D721Med (cell line): Measurements from ENCODE around the gene CCDC93.
"Not testable (repeated sequence)": the region's sequence is repeated elsewhere in the genome, so short reads cannot be mapped to it uniquely, and the experiment has no call there.

Experiments
- DNase-seq: peaks from one replicate; pipeline ENCODE4 v3.0.0; 2011; ENCODE audit warnings: low spot score; ENCODE audit not compliant: insufficient read length
- FAIRE-seq: peaks from 2 replicates; lab custom pipeline; 2011; peaks lifted over from hg19 to GRCh38; lab: Jason Lieb, UNC
- TF ChIP-seq, protein P1 (sequence below): IDR thresholded peaks from 2 replicates; pipeline ENCODE4 v1.5.1; 2012; ENCODE audit warnings: mild to moderate bottlenecking, control low read depth; ENCODE audit not compliant: insufficient read depth; ENCODE audit errors: missing control alignments

The CCDC93 gene

DNA sequence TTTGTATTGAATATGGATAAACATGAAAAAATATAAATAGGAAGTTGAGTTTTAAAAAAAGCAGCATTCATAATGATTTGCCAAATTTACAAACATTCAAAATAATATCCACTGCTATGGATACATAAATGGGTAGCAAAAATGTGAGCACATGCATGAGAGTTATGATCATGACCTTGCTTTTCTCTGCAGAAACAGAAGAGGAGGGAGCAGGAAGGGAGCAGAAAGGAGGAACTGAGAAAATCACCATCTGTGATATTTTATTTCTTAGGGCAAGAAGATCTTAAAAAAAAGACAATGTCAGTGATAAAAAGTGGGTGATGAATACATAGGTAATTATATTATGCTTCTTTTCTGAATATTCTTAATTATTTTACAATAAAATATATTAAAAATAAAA is 17.7 kb upstream of the CCDC93 start:
- TF ChIP-seq, protein P1, sequence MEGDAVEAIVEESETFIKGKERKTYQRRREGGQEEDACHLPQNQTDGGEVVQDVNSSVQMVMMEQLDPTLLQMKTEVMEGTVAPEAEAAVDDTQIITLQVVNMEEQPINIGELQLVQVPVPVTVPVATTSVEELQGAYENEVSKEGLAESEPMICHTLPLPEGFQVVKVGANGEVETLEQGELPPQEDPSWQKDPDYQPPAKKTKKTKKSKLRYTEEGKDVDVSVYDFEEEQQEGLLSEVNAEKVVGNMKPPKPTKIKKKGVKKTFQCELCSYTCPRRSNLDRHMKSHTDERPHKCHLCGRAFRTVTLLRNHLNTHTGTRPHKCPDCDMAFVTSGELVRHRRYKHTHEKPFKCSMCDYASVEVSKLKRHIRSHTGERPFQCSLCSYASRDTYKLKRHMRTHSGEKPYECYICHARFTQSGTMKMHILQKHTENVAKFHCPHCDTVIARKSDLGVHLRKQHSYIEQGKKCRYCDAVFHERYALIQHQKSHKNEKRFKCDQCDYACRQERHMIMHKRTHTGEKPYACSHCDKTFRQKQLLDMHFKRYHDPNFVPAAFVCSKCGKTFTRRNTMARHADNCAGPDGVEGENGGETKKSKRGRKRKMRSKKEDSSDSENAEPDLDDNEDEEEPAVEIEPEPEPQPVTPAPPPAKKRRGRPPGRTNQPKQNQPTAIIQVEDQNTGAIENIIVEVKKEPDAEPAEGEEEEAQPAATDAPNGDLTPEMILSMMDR = no peak
- DNase-seq = no peak
- FAIRE-seq = no peak

DNA sequence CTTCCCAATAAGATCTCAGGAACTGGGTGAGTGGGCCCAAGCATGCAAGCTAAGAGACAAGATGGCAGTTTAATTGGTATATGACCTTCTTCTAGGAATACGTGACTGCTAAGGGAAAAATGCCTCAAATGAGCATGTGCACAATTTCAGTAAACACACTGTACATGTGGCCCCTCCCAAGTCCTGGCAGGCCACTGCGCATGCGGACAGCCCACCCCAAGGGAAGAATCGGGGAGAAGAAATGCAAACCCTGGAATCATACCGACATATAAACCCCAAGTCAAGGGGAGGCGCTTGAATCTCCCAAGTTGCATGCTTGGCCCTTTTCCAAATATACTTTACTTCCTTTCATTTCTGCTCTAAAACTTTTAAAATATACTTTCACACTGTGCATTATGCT is 15.2 kb upstream of the CCDC93 start:
- DNase-seq (no peak), FAIRE-seq (no peak)
- TF ChIP-seq, protein P1 = no peak

DNA sequence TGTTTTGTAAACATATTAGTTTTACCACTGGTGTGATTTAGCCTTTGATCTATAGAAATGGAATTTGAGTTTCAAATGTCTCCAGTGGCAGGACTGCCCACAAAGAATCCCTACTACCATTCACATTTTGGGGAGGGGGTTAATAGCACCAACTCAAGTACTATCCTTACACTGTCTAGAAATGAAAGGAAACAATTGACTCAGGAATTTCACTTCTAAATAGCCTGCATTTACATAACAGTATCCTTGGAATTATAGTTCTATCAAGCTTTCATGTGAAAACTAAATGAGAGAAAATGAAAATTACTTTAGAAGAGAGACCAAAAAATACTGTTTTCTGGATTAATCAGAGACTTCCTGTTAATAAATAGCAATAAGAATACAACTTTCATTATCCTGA is 7.5 kb upstream of the CCDC93 start:
- no peak for FAIRE-seq
- TF ChIP-seq, protein P1 = no peak

DNA sequence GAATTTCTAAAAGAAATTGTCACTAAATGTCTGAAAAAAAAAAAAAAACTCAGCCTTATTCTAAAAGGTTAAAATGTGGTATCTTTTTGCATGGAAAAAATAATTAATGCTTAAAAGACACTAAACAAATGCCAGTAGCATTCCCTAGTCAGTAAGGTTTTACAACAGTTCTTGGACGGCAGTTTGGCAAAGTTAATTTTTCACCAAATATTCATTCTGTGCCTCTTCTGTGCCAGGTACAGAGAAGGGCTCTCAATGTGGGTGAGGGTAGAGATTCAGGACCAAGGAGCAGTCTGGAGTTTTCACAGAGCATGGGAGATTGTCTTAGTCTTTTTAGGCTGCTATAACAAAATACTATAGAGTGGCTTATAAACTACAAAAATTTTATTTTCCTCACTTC is 6.0 kb upstream of the CCDC93 start:
- FAIRE-seq = no peak
- TF ChIP-seq, protein P1 = no peak
- no peak for DNase-seq

More for the DNA sequence above, 7.5 kb upstream of the CCDC93 start:
- DNase-seq = no peak

DNA sequence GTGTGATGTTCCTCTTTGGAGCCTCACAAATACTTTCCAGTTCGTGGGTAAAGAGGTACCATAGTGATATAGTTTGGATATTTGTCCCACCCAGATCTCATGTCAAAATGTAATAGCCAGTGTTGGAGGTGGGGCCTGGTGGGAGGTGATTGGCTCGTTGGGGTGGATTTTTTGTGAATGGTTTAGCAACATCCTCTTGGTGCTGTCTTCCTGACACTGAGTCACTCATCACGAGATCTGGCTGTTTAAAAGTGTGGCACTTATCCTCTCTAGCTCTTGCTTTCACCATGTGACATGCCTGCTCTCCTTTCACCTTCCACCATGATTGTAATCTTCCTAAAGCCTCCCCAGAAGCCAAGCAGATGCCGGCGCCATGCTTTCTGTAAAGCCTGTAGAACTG is 3.0 kb upstream of the CCDC93 start:
- FAIRE-seq (no peak), DNase-seq (no peak)

DNA sequence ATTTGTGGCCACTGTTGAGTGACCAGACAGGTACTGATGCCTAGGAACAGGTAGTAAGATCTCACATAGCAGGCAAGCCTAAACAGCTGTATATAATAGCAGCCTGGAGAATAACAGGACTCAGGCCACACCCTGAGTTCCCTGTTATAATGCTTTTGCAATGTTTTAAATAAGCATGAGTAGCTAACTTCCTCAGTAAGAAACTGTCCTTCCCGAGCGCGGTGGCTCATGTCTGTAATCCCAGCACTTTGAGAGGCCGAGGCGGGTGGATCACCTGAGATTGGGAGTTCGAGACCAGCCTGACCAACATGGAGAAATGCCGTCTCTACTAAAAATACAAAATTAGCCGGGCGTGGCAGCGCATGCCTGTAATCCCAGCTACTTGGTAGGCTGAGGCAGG is 1.9 kb upstream of the CCDC93 start:
- not testable (repeated sequence) for DNase-seq, FAIRE-seq

More for the DNA sequence above, 3.0 kb upstream of the CCDC93 start:
- TF ChIP-seq, protein P1 = no peak

DNA sequence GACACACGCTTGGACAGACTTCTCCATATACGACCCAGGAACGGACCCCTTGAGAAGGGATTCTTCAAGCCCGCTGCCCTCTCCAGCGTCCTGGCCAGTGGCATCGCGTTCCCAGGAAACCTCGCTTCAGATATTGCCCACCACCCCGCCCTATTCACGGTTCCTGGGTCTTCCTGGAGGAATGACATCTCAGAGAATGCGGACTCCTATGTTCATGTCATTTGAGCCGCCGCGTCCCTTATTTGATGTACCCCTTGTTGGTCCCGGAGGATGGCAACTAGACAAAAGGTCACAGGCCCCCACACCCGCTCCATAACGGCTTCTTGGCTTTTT is 588 bp upstream of the CCDC93 start:
- TF ChIP-seq, protein P1 = no peak
- DNase-seq (no peak), FAIRE-seq (no peak)

DNA sequence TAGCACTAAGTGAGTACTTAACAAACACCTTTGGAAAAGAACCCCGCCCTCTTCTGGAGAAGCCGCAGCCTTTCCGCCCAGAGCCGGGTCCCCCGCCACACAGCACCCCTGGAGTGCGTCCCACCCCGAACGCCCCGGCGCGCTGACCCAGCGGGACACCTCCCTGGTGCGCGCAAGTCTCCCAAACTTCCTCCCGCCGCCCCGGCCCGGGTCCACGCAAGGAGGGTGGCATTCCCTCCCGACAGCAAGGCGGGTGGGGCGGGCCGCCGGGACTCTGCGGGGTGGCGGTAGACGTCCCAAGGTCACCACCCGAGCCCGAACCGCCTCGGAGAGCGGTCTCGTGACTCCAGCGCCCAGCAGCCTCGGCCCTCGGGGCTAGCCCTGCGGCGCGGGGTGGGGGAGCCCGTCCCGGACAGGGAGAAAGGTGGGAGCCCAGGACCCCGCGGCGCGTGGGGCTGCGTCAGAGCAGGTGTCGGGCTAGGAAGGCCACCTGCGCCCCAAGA is 598 bp downstream of the CCDC93 start:
- TF ChIP-seq, protein P1 = no peak
- no peak for FAIRE-seq
- DNase-seq = no peak
